ENCODE measurements around the gene KIF5B. TPM values are rescaled to one million over a fixed set of nuclear protein-coding genes. Genes with fewer than 3 reads are reported as not detected.

KIF5B gene
- total and polyA plus RNA-seq, 2 donors (not counting 3 experiments of a cell fraction or from before 2014, with no cell fraction given), result 24.7 to 159 TPM

DNA sequence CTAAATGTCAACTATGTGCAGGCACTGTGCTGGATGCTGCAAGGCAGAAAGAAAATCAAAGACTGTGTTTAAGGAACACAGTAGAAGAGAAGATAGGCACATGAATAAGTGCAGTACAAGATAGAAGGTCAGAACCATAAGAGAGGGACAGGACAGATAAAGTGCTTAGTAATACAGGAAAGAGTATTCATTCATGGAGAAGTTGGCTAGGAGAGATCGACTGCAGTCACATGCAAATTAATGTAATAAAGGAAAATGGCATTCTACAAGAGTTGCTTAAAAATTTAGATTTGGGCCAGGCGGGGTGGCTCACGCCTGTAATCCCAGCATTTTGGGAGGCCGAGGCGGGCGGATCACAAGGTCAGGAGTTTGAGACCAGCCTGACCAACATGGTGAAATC lies 24.8 kb downstream of the KIF5B start:
- H3K36me3 ChIP-seq (ENCODE audit: control insufficient read depth in 2 of 2, extremely low read depth in 1 of 2, insufficient read depth in 2 of 2, low read length in 2 of 2), result peaks cover 22 to 56% of the 10 kb centered on the region in 2 experiments
- H2AFZ ChIP-seq (ENCODE audit: low read depth, low read length), result no peak overlapping the region
- H3K4me2 ChIP-seq (ENCODE audit: insufficient read depth, low read length), result no peak overlapping the region
- H3K4me3 ChIP-seq (replicated peaks in 1 of 3; ENCODE audit: insufficient read depth in 1 of 3, low read depth in 1 of 3, low read length in 3 of 3), result no peak overlapping the region
- BruUV-seq (replicated peaks), result no TSS peak
- FAIRE-seq (no peak), DNase-seq (ENCODE audit: low read depth, low spot score) (no peak)
- no peaks in the 10 kb centered on the region for H3K9me3 ChIP-seq (replicated peaks; ENCODE audit: control insufficient read depth, insufficient read depth, low read length)
- H3K79me2 ChIP-seq (ENCODE audit: control insufficient read depth, insufficient read depth, low read length), result peaks cover 40% of the 10 kb centered on the region
- H3K4me1 ChIP-seq (ENCODE audit: control insufficient read depth, extremely low read depth, insufficient read depth, low read length), result no peaks in the 10 kb centered on the region
- CTCF ChIA-PET, result no interaction called here
- no peak for TF ChIP-seq POLR2A (IDR thresholded peaks at IDR 0.05; ENCODE audit: low read depth, low read length)
- no peak for TF ChIP-seq FOS (IDR thresholded peaks at IDR 0.05; ENCODE audit: borderline replicate concordance, insufficient read depth, low read length)
- dilution Hi-C loops (cut with MboI; ENCODE audit: extremely low pct_ligation_motif_present, low sequenced_read_pairs) (no loop called here), intact Hi-C loops (cut with micrococcal nuclease) (no loop called here)
- H3K9ac ChIP-seq (replicated peaks; ENCODE audit: extremely low read depth, insufficient read depth, low read length), result no peak overlapping the region
- H4K20me1 ChIP-seq (replicated peaks; ENCODE audit: control insufficient read depth, extremely low read depth, insufficient read depth, low read length), result peaks cover 4% of the 10 kb centered on the region
- POLR2A ChIA-PET, result no interaction called here
- H3K9me1 ChIP-seq (replicated peaks; ENCODE audit: control insufficient read depth, extremely low read depth, insufficient read depth, low read length), result no peaks in the 10 kb centered on the region
- no peaks in the 10 kb centered on the region for H3K27me3 ChIP-seq (ENCODE audit: control insufficient read depth in 2 of 2, insufficient read depth in 2 of 2, low read length in 2 of 2)
- H3K27ac ChIP-seq (ENCODE audit: insufficient read depth, low read depth, low read length), result no peak overlapping the region

DNA sequence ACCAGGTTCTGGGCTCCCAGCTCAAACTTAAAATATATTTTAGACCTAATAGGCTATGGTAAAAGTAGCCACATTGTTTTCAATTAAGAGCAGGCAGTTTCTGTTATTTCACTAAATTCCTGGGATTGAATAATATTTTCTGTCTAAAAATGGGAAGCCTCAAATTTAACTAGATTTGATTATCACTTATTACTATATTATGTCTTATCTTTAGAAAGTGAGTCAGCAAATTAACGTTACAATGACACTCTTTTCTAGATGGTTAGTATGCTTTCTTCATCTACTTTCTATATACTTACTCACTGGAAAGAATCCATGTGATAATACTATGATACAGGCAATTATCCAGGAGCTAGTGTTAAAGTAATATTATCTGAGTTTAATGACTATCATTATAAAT lies 27.5 kb downstream of the KIF5B start:
- no peaks in the 10 kb centered on the region for H3K27me3 ChIP-seq (ENCODE audit: control insufficient read depth in 2 of 2, insufficient read depth in 2 of 2, low read length in 2 of 2)
- no peaks in the 10 kb centered on the region for H3K9me1 ChIP-seq (replicated peaks; ENCODE audit: control insufficient read depth, extremely low read depth, insufficient read depth, low read length)
- H3K9ac ChIP-seq (replicated peaks; ENCODE audit: extremely low read depth, insufficient read depth, low read length), result no peak overlapping the region
- no peaks in the 10 kb centered on the region for H3K9me3 ChIP-seq (replicated peaks; ENCODE audit: control insufficient read depth, insufficient read depth, low read length)
- intact Hi-C loops (cut with micrococcal nuclease) (no loop called here), dilution Hi-C loops (cut with MboI; ENCODE audit: extremely low pct_ligation_motif_present, low sequenced_read_pairs) (no loop called here)
- no TSS peak for BruUV-seq (replicated peaks)
- H3K27ac ChIP-seq (ENCODE audit: insufficient read depth, low read depth, low read length), result no peak overlapping the region
- CTCF ChIA-PET, result interaction anchor here (0.6 to 1.2 kb wide), 2 partner anchors 9 to 11 kb away, joined by 3 read pairs; no protein-coding TSS in a partner anchor
- POLR2A ChIA-PET, result no interaction called here
- peaks cover 4% of the 10 kb centered on the region for H4K20me1 ChIP-seq (replicated peaks; ENCODE audit: control insufficient read depth, extremely low read depth, insufficient read depth, low read length)
- no peak overlapping the region for H2AFZ ChIP-seq (ENCODE audit: low read depth, low read length)
- peaks cover 50% of the 10 kb centered on the region for H3K79me2 ChIP-seq (ENCODE audit: control insufficient read depth, insufficient read depth, low read length)
- DNase-seq (ENCODE audit: low read depth, low spot score) (no peak), FAIRE-seq (no peak)
- peaks cover 19 to 42% of the 10 kb centered on the region in 2 experiments for H3K36me3 ChIP-seq (ENCODE audit: control insufficient read depth in 2 of 2, extremely low read depth in 1 of 2, insufficient read depth in 2 of 2, low read length in 2 of 2)
- H3K4me3 ChIP-seq (replicated peaks in 1 of 3; ENCODE audit: insufficient read depth in 1 of 3, low read depth in 1 of 3, low read length in 3 of 3), result no peak overlapping the region
- no peak overlapping the region for H3K4me2 ChIP-seq (ENCODE audit: insufficient read depth, low read length)
- H3K4me1 ChIP-seq (ENCODE audit: control insufficient read depth, extremely low read depth, insufficient read depth, low read length), result no peaks in the 10 kb centered on the region
- TF ChIP-seq FOS (IDR thresholded peaks at IDR 0.05; ENCODE audit: borderline replicate concordance, insufficient read depth, low read length), result no peak
- TF ChIP-seq GATA2 (IDR thresholded peaks at IDR 0.05; ENCODE audit: insufficient read depth, insufficient read length, low read depth, low read length), result no peak
- TF ChIP-seq MYC (IDR thresholded peaks at IDR 0.05; ENCODE audit: low read depth, low read length), result no peak
- TF ChIP-seq, protein P1, sequence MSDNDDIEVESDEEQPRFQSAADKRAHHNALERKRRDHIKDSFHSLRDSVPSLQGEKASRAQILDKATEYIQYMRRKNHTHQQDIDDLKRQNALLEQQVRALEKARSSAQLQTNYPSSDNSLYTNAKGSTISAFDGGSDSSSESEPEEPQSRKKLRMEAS (IDR thresholded peaks at IDR 0.05; ENCODE audit: insufficient read depth, insufficient read length), result no peak
- no peak for TF ChIP-seq POLR2AphosphoS5 (IDR thresholded peaks at IDR 0.05; ENCODE audit: insufficient read depth, low read depth, low read length)
- TF ChIP-seq POLR2A (IDR thresholded peaks at IDR 0.05; ENCODE audit: low read depth, low read length), result no peak
- no peak for TF ChIP-seq JUN (IDR thresholded peaks at IDR 0.05; ENCODE audit: borderline replicate concordance, insufficient read depth, insufficient read length, low read depth)
- TF ChIP-seq CTCF (IDR thresholded peaks at IDR 0.05; ENCODE audit: extremely low read depth in 1 of 2, insufficient read depth in 1 of 2, low read depth in 1 of 2, low read length in 2 of 2), result no peak
- TF ChIP-seq EZH2 (IDR thresholded peaks at IDR 0.05; ENCODE audit: borderline replicate concordance, low read depth, low read length, severe bottlenecking), result no peak
